HepG2 (cell line): Measurements from ENCODE around the gene RNF5. TPM values are rescaled to one million over a fixed set of nuclear protein-coding genes. Genes with fewer than 3 reads are reported as not detected.

Experiments used
- HES4 ChIP-seq: sonication (generic); formaldehyde crosslinking; IDR thresholded peaks from 2 replicates; pipeline ENCODE4 v1.9.0; 2021; ENCODE audit warnings: mild to moderate bottlenecking, missing genetic modification reagents, borderline replicate concordance
- PITX1 ChIP-seq: sonication (generic); formaldehyde crosslinking; IDR thresholded peaks from 2 replicates; pipeline ENCODE4 v1.5.1; 2020; ENCODE audit warnings: mild to moderate bottlenecking, missing genetic modification reagents
- RXRB ChIP-seq: IDR thresholded peaks from 2 replicates; pipeline ENCODE4 v1.6.1; 2016; ENCODE audit warnings: borderline replicate concordance, missing genetic modification reagents, missing compliant biosample characterization
- SIX4 ChIP-seq: sonication (generic); formaldehyde crosslinking; IDR thresholded peaks from 2 replicates; pipeline ENCODE4 v1.4.0; 2020; ENCODE audit warnings: missing genetic modification reagents
- SRSF1 ChIP-seq: fragments of 200-400 bp; formaldehyde crosslinking; optimal IDR thresholded peaks from 2 replicates; pipeline ENCODE3; 2017; ENCODE audit warnings: mild to moderate bottlenecking, low read depth, low read length, moderate library complexity
- ZNF101 ChIP-seq: sonication (generic); formaldehyde crosslinking; IDR thresholded peaks from 2 replicates; pipeline ENCODE4 v1.4.0; 2020; ENCODE audit warnings: mild to moderate bottlenecking, low read depth, missing genetic modification reagents, borderline replicate concordance
- ZNF556 ChIP-seq: sonication (generic); formaldehyde crosslinking; IDR thresholded peaks from 2 replicates; pipeline ENCODE4 v1.4.0; 2020; ENCODE audit warnings: mild to moderate bottlenecking, missing genetic modification reagents, borderline replicate concordance
- ZNF788 ChIP-seq: sonication (generic); formaldehyde crosslinking; IDR thresholded peaks from 2 replicates; pipeline ENCODE4 v1.5.0; 2020; ENCODE audit warnings: mild to moderate bottlenecking, missing genetic modification reagents, borderline replicate concordance
- ZSCAN31 ChIP-seq: sonication (generic); formaldehyde crosslinking; IDR thresholded peaks from 2 replicates; pipeline ENCODE4 v1.5.0; 2020; ENCODE audit warnings: low read depth, mild to moderate bottlenecking, missing genetic modification reagents
- polyA plus RNA-seq, 8 experiments: library from polyadenylated mRNA; depleted of rRNA in 3 of 8; stranded (reverse) in 7 of 8; unstranded in 1 of 8; fragments of >200 nt; fragmentation: Illumina TruSeq in 4 of 8; extraction: Trizol in 4 of 8; gene quantifications; 2 replicates each; pipeline versions ENCODE4 v1.2.1 to v1.2.3, GENCODE V29; 2011 to 2016; ENCODE audit warnings: low read depth in 4 of 8, missing spikeins in 1 of 8, mixed read lengths in 1 of 8; ENCODE audit not compliant: insufficient read depth in 1 of 8
- total RNA-seq, 5 experiments: library from RNA; depleted of rRNA; stranded (reverse); fragments of >200 nt; fragmentation: Illumina TruSeq; extraction: Trizol; gene quantifications; 2 replicates each; pipeline ENCODE4 v1.2.3, GENCODE V29; 2016; ENCODE audit warnings: low read depth in 1 of 5
- TF ChIP-seq, protein P1 (sequence below): IDR thresholded peaks from 2 replicates; pipeline ENCODE4 v1.6.1; 2016; ENCODE audit warnings: low read depth, control low read depth
- TF ChIP-seq, protein P2 (sequence below): fragments of 450-650 bp; IDR thresholded peaks from 2 replicates; pipeline ENCODE4 v1.6.1; 2016
- TF ChIP-seq, protein P3 (sequence below): sonication (generic); formaldehyde crosslinking; IDR thresholded peaks from 2 replicates; pipeline ENCODE4 v1.5.0; 2020; ENCODE audit warnings: missing genetic modification reagents
- TF ChIP-seq, protein P4 (sequence below): IDR thresholded peaks from 2 replicates; pipeline ENCODE4 v1.6.1; 2018; ENCODE audit warnings: missing genetic modification reagents, mild to moderate bottlenecking, missing compliant biosample characterization
- TF ChIP-seq, protein P5 (sequence below): sonication (generic); formaldehyde crosslinking; IDR thresholded peaks from 2 replicates; pipeline ENCODE4 v1.5.1; 2020; ENCODE audit warnings: mild to moderate bottlenecking, missing genetic modification reagents
- TF ChIP-seq, protein P6 (sequence below): IDR thresholded peaks from 2 replicates; pipeline ENCODE4 v1.6.1; 2016
- TF ChIP-seq, protein P7 (sequence below): sonication (generic); formaldehyde crosslinking; IDR thresholded peaks from 2 replicates; pipeline ENCODE4 v1.4.0; 2020; ENCODE audit warnings: mild to moderate bottlenecking, missing genetic modification reagents
- TF ChIP-seq, protein P8 (sequence below): sonication (generic); formaldehyde crosslinking; IDR thresholded peaks from 2 replicates; pipeline ENCODE4 v1.5.0; 2020; ENCODE audit warnings: mild to moderate bottlenecking, low read depth, missing genetic modification reagents, borderline replicate concordance

RNF5 gene
- total and polyA plus RNA-seq, 2 of the 13 experiments (the other 11 are each of a cell fraction or from before 2014, with no cell fraction given) = 98.0 to 131 TPM

DNA sequence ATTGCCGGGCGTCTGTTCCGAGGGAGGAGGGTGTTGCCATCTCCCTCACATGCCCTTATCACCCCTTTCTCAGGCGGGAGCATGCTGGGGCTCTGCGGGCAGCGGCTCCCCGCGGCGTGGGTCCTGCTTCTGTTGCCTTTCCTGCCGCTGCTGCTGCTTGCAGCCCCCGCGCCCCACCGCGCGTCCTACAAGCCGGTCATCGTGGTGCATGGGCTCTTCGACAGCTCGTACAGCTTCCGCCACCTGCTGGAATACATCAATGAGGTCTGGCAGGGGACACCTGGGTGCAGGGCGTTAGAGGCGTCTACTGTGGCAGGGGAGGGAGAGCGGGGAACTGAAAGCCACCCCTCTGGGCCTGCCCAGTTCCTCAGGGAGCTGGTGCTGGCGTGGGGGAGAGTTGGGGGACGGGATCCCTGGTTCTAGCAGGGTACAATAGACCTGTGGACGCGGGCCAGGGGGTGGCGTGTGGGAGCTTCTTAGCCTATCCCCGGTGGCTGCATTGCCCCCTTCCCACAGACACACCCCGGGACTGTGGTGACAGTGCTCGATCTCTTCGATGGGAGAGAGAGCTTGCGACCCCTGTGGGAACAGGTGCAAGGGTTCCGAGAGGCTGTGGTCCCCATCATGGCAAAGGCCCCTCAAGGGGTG, 23.6 kb upstream of the RNF5 start (continued):
- TF ChIP-seq, protein P1, sequence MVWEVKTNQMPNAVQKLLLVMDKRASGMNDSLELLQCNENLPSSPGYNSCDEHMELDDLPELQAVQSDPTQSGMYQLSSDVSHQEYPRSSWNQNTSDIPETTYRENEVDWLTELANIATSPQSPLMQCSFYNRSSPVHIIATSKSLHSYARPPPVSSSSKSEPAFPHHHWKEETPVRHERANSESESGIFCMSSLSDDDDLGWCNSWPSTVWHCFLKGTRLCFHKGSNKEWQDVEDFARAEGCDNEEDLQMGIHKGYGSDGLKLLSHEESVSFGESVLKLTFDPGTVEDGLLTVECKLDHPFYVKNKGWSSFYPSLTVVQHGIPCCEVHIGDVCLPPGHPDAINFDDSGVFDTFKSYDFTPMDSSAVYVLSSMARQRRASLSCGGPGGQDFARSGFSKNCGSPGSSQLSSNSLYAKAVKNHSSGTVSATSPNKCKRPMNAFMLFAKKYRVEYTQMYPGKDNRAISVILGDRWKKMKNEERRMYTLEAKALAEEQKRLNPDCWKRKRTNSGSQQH (CRISPR knock-in tag) = 0 out of 2 replicates have a peak, but pooled peaks have one; percentile 39
- TF ChIP-seq HES4 (CRISPR knock-in tag) = 0 out of 2 replicates have a peak, but pooled peaks have one; percentile 84
- no peak for TF ChIP-seq SRSF1
- 0 out of 2 replicates have a peak, but pooled peaks have one; percentile 31 for TF ChIP-seq ZNF788
- TF ChIP-seq, protein P2, sequence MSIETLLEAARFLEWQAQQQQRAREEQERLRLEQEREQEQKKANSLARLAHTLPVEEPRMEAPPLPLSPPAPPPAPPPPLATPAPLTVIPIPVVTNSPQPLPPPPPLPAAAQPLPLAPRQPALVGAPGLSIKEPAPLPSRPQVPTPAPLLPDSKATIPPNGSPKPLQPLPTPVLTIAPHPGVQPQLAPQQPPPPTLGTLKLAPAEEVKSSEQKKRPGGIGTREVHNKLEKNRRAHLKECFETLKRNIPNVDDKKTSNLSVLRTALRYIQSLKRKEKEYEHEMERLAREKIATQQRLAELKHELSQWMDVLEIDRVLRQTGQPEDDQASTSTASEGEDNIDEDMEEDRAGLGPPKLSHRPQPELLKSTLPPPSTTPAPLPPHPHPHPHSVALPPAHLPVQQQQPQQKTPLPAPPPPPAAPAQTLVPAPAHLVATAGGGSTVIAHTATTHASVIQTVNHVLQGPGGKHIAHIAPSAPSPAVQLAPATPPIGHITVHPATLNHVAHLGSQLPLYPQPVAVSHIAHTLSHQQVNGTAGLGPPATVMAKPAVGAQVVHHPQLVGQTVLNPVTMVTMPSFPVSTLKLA = no peak
- no peak for TF ChIP-seq RXRB (CRISPR knock-in tag)
- TF ChIP-seq SIX4 = no peak
- TF ChIP-seq, protein P3, sequence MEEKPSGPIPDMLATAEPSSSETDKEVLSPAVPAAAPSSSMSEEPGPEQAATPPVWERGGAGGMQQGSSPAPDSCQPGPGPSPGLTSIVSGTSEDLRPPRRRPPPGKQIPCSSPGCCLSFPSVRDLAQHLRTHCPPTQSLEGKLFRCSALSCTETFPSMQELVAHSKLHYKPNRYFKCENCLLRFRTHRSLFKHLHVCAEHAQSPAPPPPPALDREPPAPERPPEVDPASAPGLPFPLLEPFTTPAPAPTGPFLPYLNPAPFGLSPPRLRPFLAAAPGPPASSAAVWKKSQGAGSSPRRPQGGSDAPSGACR = 0 out of 2 replicates have a peak, but pooled peaks have one; percentile 55
- TF ChIP-seq, protein P4, sequence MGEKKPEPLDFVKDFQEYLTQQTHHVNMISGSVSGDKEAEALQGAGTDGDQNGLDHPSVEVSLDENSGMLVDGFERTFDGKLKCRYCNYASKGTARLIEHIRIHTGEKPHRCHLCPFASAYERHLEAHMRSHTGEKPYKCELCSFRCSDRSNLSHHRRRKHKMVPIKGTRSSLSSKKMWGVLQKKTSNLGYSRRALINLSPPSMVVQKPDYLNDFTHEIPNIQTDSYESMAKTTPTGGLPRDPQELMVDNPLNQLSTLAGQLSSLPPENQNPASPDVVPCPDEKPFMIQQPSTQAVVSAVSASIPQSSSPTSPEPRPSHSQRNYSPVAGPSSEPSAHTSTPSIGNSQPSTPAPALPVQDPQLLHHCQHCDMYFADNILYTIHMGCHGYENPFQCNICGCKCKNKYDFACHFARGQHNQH (CRISPR knock-in tag) = peak; percentile 29; the same call in 1 of the 2 replicates
- no peak for TF ChIP-seq ZNF101 (CRISPR knock-in tag)
- TF ChIP-seq PITX1 (CRISPR knock-in tag) = no peak; the same call in 1 of the 2 replicates
- no peak for TF ChIP-seq ZNF556 (CRISPR knock-in tag)
- peak; percentile 47; the same call in 1 of the 2 replicates for TF ChIP-seq ZSCAN31 (CRISPR knock-in tag)
- TF ChIP-seq, protein P5, sequence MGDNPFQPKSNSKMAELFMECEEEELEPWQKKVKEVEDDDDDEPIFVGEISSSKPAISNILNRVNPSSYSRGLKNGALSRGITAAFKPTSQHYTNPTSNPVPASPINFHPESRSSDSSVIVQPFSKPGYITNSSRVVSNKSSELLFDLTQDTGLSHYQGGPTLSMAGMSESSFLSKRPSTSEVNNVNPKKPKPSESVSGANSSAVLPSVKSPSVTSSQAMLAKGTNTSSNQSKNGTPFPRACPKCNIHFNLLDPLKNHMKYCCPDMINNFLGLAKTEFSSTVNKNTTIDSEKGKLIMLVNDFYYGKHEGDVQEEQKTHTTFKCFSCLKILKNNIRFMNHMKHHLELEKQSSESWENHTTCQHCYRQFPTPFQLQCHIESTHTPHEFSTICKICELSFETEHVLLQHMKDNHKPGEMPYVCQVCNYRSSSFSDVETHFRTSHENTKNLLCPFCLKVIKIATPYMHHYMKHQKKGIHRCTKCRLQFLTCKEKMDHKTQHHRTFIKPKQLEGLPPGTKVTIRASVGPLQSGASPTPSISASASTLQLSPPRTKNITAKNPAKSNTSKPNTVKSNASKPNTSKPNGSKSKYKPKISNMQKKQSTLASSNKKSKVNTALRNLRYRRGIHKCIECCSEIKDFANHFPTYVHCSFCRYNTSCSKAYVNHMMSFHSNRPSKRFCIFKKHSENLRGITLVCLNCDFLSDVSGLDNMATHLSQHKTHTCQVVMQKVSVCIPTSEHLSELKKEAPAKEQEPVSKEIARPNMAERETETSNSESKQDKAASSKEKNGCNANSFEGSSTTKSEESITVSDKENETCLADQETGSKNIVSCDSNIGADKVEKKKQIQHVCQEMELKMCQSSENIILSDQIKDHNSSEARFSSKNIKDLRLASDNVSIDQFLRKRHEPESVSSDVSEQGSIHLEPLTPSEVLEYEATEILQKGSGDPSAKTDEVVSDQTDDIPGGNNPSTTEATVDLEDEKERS = peak; percentile 96
- TF ChIP-seq, protein P6, sequence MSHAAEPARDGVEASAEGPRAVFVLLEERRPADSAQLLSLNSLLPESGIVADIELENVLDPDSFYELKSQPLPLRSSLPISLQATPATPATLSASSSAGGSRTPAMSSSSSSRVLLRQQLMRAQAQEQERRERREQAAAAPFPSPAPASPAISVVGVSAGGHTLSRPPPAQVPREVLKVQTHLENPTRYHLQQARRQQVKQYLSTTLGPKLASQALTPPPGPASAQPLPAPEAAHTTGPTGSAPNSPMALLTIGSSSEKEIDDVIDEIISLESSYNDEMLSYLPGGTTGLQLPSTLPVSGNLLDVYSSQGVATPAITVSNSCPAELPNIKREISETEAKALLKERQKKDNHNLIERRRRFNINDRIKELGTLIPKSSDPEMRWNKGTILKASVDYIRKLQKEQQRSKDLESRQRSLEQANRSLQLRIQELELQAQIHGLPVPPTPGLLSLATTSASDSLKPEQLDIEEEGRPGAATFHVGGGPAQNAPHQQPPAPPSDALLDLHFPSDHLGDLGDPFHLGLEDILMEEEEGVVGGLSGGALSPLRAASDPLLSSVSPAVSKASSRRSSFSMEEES = no peak
- TF ChIP-seq, protein P7, sequence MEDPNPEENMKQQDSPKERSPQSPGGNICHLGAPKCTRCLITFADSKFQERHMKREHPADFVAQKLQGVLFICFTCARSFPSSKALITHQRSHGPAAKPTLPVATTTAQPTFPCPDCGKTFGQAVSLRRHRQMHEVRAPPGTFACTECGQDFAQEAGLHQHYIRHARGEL (CRISPR knock-in tag) = no peak
- TF ChIP-seq, protein P8, sequence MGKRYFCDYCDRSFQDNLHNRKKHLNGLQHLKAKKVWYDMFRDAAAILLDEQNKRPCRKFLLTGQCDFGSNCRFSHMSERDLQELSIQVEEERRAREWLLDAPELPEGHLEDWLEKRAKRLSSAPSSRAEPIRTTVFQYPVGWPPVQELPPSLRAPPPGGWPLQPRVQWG (CRISPR knock-in tag) = no peak
